Adrenal gland (tissue), 12 donors: ENCODE measurements around the gene MAPK7. TPM values are rescaled to one million over a fixed set of nuclear protein-coding genes. Genes with fewer than 3 reads are reported as not detected.
A peak's percentile ranks its signal among the peaks of the same experiment; 100 is the strongest.

Experiments used
- DNase-seq, 7 donors: peaks; one replicate each; pipeline ENCODE4 v3.0.0-alpha.2; 2019 to 2020
- H3K27ac ChIP-seq, 5 donors: fragments of 200-600 bp; sonication (generic) in 4 of 5; 1 replicate in 3 of 5; 2 replicates in 2 of 5; pipeline versions ENCODE4 v1.5.1 to v1.8.0; 2016 to 2020; ENCODE audit warnings: mild to moderate bottlenecking in 1 of 5
- H3K27me3 ChIP-seq: fragments of 200-600 bp; 2 replicates; pipeline ENCODE4 v1.8.0; 2021
- H3K36me3 ChIP-seq, 2 donors: fragments of 200-600 bp; replicated peaks in 1 of 2; 1 replicate in 1 of 2; 2 replicates in 1 of 2; pipeline versions ENCODE4 v1.5.1 to v1.8.0; 2018 to 2022
- H3K4me1 ChIP-seq, 2 donors: fragments of 200-600 bp; replicated peaks in 1 of 2; 1 replicate in 1 of 2; 2 replicates in 1 of 2; pipeline versions ENCODE4 v1.5.1 to v1.8.0; 2018 to 2021
- H3K4me3 ChIP-seq, 4 donors: fragments of 200-600 bp; sonication (generic) in 3 of 4; one replicate each; pipeline ENCODE4 v1.5.1; 2016 to 2018
- H3K9me3 ChIP-seq, 3 donors: fragments of 200-600 bp; sonication (generic) in 1 of 3; replicated peaks in 1 of 3; 1 replicate in 2 of 3; 2 replicates in 1 of 3; pipeline versions ENCODE4 v1.5.1 to v1.8.0; 2016 to 2021
- POLR2A ChIP-seq, 2 donors: fragments of 450-650 bp; IDR thresholded peaks; one replicate each; pipeline ENCODE4 v1.6.1; 2017; ENCODE audit warnings: antibody characterized with exemption in 2 of 2, mild to moderate bottlenecking in 2 of 2, moderate library complexity in 1 of 2
- WGBS, 4 donors: extraction: QIAGEN DNeasy Blood & Tissue Kit in 2 of 4; methylation state at CpG; one replicate each; pipeline versions ENCODE4 v1.1.5 to v1.1.7; 2013 to 2017; 5-methylcytosine and 5-hydroxymethylcytosine counted together
- intact Hi-C, 2 donors: fragments of 100-400 bp; cut with DNase I; formaldehyde crosslinking; loops; one replicate each; pipeline versions ENCODE4 v1.14.1 to v1.15.0; 2022 to 2023
- polyA plus RNA-seq, 3 donors: library from polyadenylated mRNA; stranded (reverse); fragments of 200-250 nt in 2 of 3; fragments of 350-450 nt in 1 of 3; fragmentation: Illumina TruSeq in 1 of 3; extraction: RNeasy Lipid Tissue Mini Kit (QIAGEN cat#74804) in 1 of 3; gene quantifications; one replicate each; pipeline ENCODE4 v1.2.3, GENCODE V29; 2013 to 2014
- total RNA-seq, 9 donors: library from RNA; depleted of rRNA in 4 of 9; stranded (reverse); fragments of >200 nt in 4 of 9; fragments of 120-200 nt in 1 of 9; fragmentation: NEBNext Ultra II Directional in 1 of 9; extraction: Animal tissue kit (Norgen Biotek cat#: 25700) in 1 of 9; gene quantifications; one replicate each; pipeline versions ENCODE4 v1.1.0 to v1.2.4, GENCODE V29; 2013 to 2023
- TF ChIP-seq, protein P1 (sequence below), 6 experiments: fragments of 450-650 bp in 4 of 6; fragments of 200-600 bp in 2 of 6; sonication (generic) in 1 of 6; IDR thresholded peaks; 1 replicate in 5 of 6; 2 replicates in 1 of 6; pipeline versions ENCODE4 v1.5.1 to v1.8.0; 2016 to 2021; ENCODE audit warnings: antibody characterized with exemption in 6 of 6, mild to moderate bottlenecking in 2 of 6, moderate library complexity in 1 of 6
- donor health status: healthy with polysubstance abuse.
- donor health status: Bipolar disorder and iron deficiency.
- donor health status: DM: yes; HTN: yes; CAD: no.
- donor health status: DM: no; HTN: no; CAD: no.
- donor health status: DM: no; HTN: no; CAD: no.
- donor health status: DM: yes; HTN: yes; CAD: no.

The MAPK7 gene
- total and polyA plus RNA-seq, 12 donors = 7.6 to 223 (median 44.6) TPM

DNA sequence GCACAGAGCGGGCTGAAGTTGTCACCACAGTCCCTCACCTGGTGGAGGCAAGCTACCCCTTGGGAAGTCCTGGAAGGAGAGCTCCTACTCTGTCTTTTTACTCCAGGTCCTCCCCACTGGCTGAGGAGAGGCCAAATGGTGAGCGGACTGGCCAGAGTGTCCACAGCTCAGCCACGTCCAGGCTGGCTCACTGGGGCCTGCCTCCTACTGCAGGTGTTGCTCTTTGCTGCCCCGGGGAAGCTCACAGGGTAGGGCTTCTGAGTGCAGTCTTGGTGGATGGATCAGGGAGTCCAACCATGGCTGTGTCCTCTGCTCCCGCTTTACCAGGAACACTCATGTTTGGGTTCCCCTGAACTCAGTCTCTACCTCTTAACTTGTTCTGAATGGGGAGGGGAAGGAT, 18.4 kb upstream of the MAPK7 start:
- DNase-seq = peak in 2 of 7 donors; percentile 10 to 13
- Histone ChIP-seq H3K4me1 (peaks cover 9 to 12% of the 10 kb centered on the region in 2 donors), H3K27ac (no peak overlapping the region), H3K27me3 (no peaks in the 10 kb centered on the region), H3K36me3 (no peaks in the 10 kb centered on the region), H3K4me3 (no peak overlapping the region), H3K9me3 (no peaks in the 10 kb centered on the region)
- intact Hi-C loops = loop anchor here (5.0 to 10.0 kb wide), 3 partner anchors 87 to 405 kb away; no protein-coding TSS in a partner anchor
- WGBS, 4 donors = 90 to 100% (median 95%) methylated on average over 1 to 5 of the region's 5 CpGs
- no peak for TF ChIP-seq POLR2A (IDR thresholded peaks at IDR 0.05)
- TF ChIP-seq, protein P1, sequence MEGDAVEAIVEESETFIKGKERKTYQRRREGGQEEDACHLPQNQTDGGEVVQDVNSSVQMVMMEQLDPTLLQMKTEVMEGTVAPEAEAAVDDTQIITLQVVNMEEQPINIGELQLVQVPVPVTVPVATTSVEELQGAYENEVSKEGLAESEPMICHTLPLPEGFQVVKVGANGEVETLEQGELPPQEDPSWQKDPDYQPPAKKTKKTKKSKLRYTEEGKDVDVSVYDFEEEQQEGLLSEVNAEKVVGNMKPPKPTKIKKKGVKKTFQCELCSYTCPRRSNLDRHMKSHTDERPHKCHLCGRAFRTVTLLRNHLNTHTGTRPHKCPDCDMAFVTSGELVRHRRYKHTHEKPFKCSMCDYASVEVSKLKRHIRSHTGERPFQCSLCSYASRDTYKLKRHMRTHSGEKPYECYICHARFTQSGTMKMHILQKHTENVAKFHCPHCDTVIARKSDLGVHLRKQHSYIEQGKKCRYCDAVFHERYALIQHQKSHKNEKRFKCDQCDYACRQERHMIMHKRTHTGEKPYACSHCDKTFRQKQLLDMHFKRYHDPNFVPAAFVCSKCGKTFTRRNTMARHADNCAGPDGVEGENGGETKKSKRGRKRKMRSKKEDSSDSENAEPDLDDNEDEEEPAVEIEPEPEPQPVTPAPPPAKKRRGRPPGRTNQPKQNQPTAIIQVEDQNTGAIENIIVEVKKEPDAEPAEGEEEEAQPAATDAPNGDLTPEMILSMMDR (IDR thresholded peaks at IDR 0.05) = no peak

DNA sequence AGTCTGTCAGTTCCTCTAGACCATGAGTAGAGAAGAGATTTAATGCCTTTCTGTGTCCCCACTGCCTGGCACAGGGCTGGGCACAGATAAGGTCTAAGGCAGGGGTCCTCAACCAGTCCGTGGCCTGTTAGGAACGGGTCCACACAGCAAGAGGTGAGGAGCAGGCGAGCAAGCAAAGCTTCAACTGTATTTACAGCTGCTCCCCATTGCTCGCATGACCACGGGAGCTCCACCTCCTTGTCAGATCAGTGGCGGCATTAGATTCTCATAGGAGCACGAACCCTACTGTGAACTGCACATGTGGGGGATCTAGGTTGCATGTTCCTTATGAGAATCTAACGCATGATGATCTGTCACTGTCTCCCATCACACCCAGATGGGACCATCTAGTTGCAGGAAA, 17.5 kb upstream of the MAPK7 start:
- H3K4me3 ChIP-seq = no peak overlapping the region
- no peak overlapping the region for H3K27ac ChIP-seq
- no peaks in the 10 kb centered on the region for H3K27me3 ChIP-seq
- H3K9me3 ChIP-seq = no peaks in the 10 kb centered on the region
- no peaks in the 10 kb centered on the region for H3K36me3 ChIP-seq
- intact Hi-C loops = loop anchor here (5.0 to 10.0 kb wide), 3 partner anchors 87 to 404 kb away; no protein-coding TSS in a partner anchor
- DNase-seq = peak in 1 of 7 donors; percentile 13
- TF ChIP-seq, protein P1 (IDR thresholded peaks at IDR 0.05) = no peak
- no peak for TF ChIP-seq POLR2A (IDR thresholded peaks at IDR 0.05)
- peaks cover 12 to 14% of the 10 kb centered on the region in 2 donors for H3K4me1 ChIP-seq
- 86 to 96% (median 93%) methylated on average over 8 of the region's 8 CpGs for WGBS, 4 donors

DNA sequence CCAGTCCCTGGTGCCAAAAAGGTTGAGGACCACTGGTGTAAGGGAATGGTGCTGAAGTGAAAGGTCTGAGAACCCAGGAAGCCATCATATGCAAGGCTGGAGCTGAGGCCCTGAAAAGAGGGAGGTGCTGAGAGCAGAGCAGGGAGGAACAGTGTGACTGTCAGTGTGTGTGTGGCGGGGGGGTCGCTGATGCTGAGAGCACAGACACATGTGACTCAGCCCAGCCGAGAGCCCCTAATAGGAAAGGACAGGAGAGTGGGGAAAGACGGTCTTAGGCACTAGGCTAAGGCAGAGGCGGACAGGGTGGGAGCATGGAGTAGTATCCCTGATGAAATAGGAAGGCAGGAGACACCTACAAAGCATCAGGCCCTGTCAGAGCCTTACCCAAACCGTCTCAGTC, 17.0 kb upstream of the MAPK7 start:
- peak overlapping the region in 1 of 5 donors; percentile 95 for H3K27ac ChIP-seq
- no peaks in the 10 kb centered on the region for H3K9me3 ChIP-seq
- intact Hi-C loops = loop anchor here (5.0 to 10.0 kb wide), 3 partner anchors 86 to 403 kb away; no protein-coding TSS in a partner anchor
- WGBS, 4 donors = 64 to 80% (median 76%) methylated on average over 6 of the region's 6 CpGs
- no peaks in the 10 kb centered on the region for H3K27me3 ChIP-seq
- no peak overlapping the region for H3K4me3 ChIP-seq
- no peaks in the 10 kb centered on the region for H3K36me3 ChIP-seq
- peak in 2 of 7 donors; percentile 24 to 74 for DNase-seq
- peaks cover 12 to 14% of the 10 kb centered on the region in 2 donors for H3K4me1 ChIP-seq
- no peak for TF ChIP-seq POLR2A (IDR thresholded peaks at IDR 0.05)
- TF ChIP-seq, protein P1 (IDR thresholded peaks at IDR 0.05) = no peak

DNA sequence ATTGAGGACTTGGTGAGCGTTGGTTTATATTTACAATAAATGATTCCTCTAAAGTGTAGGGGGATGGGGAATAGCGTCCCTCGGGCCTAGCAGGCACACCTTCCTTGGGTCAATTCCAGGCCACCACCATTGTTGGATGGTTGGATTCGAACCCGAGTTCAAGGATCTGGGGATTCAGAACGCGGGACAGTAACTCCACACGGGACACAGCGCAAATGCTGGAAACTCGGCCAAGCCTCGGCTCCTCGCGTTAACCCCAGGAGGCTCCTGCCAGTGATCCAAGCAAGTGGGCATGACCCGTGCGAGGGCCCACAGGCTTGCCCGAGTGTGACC, 16.4 kb upstream of the MAPK7 start:
- peaks cover 12 to 14% of the 10 kb centered on the region in 2 donors for H3K4me1 ChIP-seq
- no peaks in the 10 kb centered on the region for H3K9me3 ChIP-seq
- DNase-seq = no peak
- no peaks in the 10 kb centered on the region for H3K36me3 ChIP-seq
- H3K27ac ChIP-seq = peak overlapping the region in 4 of 5 donors; percentile 77 to 96 (median 90)
- WGBS, 4 donors = 14 to 52% (median 33%) methylated on average over 3 to 16 of the region's 16 CpGs
- H3K4me3 ChIP-seq = peak overlapping the region in 2 of 4 donors; percentile 53 to 88
- no peaks in the 10 kb centered on the region for H3K27me3 ChIP-seq
- intact Hi-C loops = loop anchor here (2.0 to 10.0 kb wide), 4 partner anchors 85 to 403 kb away; no protein-coding TSS in a partner anchor
- TF ChIP-seq, protein P1 (IDR thresholded peaks at IDR 0.05) = no peak
- TF ChIP-seq POLR2A (IDR thresholded peaks at IDR 0.05) = peak in 1 of 2 donors; percentile 27
